ENCODE results near the gene TTYH2. TPM values are rescaled to one million over a fixed set of nuclear protein-coding genes. Genes with fewer than 3 reads are reported as not detected.

TTYH2 gene
- polyA plus RNA-seq, 1 of the 3 experiments (the other 2 are of a cell fraction): 16.1 TPM

GRCh38 chr17:74259667-74260524 is 46.5 kb downstream of the TTYH2 start:
- Histone ChIP-seq H3K4me2 (no peak overlapping the region), H3K79me2 (ENCODE audit: insufficient read depth) (no peaks in the 10 kb centered on the region), H3K9ac (no peak overlapping the region), H3K4me3 (ENCODE audit: low read depth in 2 of 2, low read length in 1 of 2) (no peak overlapping the region), H2AFZ (ENCODE audit: low read depth) (no peak overlapping the region), H3K27me3 (ENCODE audit: insufficient read depth) (no peaks in the 10 kb centered on the region), H3K4me1 (ENCODE audit: control insufficient read depth in 1 of 2, insufficient read depth in 2 of 2, low read depth in 1 of 2, low read length in 1 of 2) (peaks cover 0 to 5% of the 10 kb centered on the region in 2 experiments; a peak in 1 of 4 replicates), H3K9me2 (no peaks in the 10 kb centered on the region), H3K27ac (ENCODE audit: low read depth in 2 of 2, low read length in 1 of 2) (no peak overlapping the region), H3K9me3 (no peaks in the 10 kb centered on the region), H4K20me1 (ENCODE audit: insufficient read depth) (no peaks in the 10 kb centered on the region), H3K36me3 (replicated peaks in 1 of 2; ENCODE audit: control insufficient read depth in 1 of 2, insufficient read depth in 2 of 2, low read length in 1 of 2) (no peaks in the 10 kb centered on the region), H3F3A (replicated peaks; ENCODE audit: insufficient read depth) (no peaks in the 10 kb centered on the region)
- ChIA-PET CTCF (interaction anchor here (0.6 to 3.3 kb wide), 15 partner anchors 11 to 120 kb away, joined by 3 to 15 read pairs (median 3); partner anchors contain the start of gene RPL38), POLR2A (interaction anchor here (1.0 kb wide), 1 partner anchor 27 kb away, joined by 3 read pairs; no protein-coding TSS in a partner anchor)
- DNase-seq: peak; percentile 56
- WGBS (ENCODE audit: low lambda C conversion rate): 70% methylated on average over 17 of the region's 21 CpGs
- TF ChIP-seq IRF3 (IDR thresholded peaks at IDR 0.05; ENCODE audit: low read depth, low read length) (no peak), TEAD4 (IDR thresholded peaks at IDR 0.05; ENCODE audit: borderline replicate concordance, insufficient read depth) (no peak), NRF1 (IDR thresholded peaks at IDR 0.05; ENCODE audit: low read depth, low read length) (no peak), RCOR1 (IDR thresholded peaks at IDR 0.05; ENCODE audit: low read length) (no peak), TCF12 (IDR thresholded peaks at IDR 0.05) (no peak), SIN3A (IDR thresholded peaks at IDR 0.05; ENCODE audit: borderline replicate concordance, low read depth, low read length) (no peak), USF1 (IDR thresholded peaks at IDR 0.05; ENCODE audit: borderline replicate concordance, low read depth) (no peak), RAD21 (IDR thresholded peaks at IDR 0.05; ENCODE audit: low read length) (no peak), FOXJ3 (CRISPR knock-in tag; IDR thresholded peaks at IDR 0.05) (no peak), GATA2 (CRISPR knock-in tag; IDR thresholded peaks at IDR 0.05) (no peak), FOSL2 (IDR thresholded peaks at IDR 0.05; ENCODE audit: borderline replicate concordance, low read depth) (no peak), GABPA (IDR thresholded peaks at IDR 0.05; ENCODE audit: low read depth) (no peak), SMC3 (IDR thresholded peaks at IDR 0.05; ENCODE audit: low read depth, low read length) (no peak), REST (IDR thresholded peaks at IDR 0.05; ENCODE audit: low read depth, low read length) (no peak), YY1 (IDR thresholded peaks at IDR 0.05; ENCODE audit: low read depth) (no peak), MXI1 (IDR thresholded peaks at IDR 0.05; ENCODE audit: low read depth, low read length) (no peak), RFX5 (IDR thresholded peaks at IDR 0.05; ENCODE audit: low read length) (no peak)

Measured in SK-N-SH (cell line).